Stimulated activated CD8-positive, alpha-beta memory T cell treated with anti-CD3 and anti-CD28 coated beads, Interleukin-12 subunit alpha, Interleukin-12 subunit beta, amount 100 ng/mL, for 1 hour (primary cell): ENCODE measurements around the gene SPAG5.

Experiments
- DNase-seq: peaks from one replicate; pipeline ENCODE4 v3.0.0-alpha.2; 2020; ENCODE audit warnings: low read depth

The SPAG5 gene

DNA sequence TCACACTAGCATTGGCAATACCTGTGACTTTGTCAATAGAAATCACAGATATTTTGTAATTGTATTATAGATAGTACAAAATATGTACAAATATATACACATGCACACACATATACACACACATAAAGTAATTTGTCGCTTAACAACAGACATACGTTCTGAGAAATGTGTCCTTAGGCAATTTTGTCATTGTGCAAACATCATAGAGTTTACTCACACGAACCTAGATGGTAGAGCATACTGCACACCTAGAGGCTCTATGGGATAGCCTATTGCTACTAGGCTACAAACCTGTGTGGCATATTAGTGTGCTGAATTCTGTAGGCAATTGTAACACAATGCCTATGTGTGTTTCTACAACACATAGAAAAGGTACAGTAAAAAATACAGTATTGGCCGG is 57.4 kb downstream of the SPAG5 start:
- DNase-seq: no peak

DNA sequence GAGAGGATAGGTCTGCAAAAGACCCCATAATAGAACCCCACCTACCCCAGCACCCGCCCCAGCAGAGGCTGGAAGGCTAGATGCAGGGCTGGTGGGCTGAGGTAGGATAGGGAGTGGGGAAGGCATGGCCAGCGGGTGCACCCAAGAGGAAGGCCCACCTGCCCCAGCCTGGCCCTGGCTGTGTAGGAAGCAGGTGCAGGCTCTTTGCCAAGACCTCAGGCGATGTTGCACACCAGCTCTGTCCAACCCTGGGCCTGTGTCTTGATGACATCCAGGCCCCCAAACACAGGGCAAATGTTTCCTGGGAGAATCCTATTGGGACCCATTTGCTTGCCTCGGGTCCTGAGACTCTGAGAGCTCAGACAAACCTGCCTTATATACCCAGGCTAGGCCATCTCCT is 58.6 kb downstream of the SPAG5 start:
- no peak for DNase-seq

DNA sequence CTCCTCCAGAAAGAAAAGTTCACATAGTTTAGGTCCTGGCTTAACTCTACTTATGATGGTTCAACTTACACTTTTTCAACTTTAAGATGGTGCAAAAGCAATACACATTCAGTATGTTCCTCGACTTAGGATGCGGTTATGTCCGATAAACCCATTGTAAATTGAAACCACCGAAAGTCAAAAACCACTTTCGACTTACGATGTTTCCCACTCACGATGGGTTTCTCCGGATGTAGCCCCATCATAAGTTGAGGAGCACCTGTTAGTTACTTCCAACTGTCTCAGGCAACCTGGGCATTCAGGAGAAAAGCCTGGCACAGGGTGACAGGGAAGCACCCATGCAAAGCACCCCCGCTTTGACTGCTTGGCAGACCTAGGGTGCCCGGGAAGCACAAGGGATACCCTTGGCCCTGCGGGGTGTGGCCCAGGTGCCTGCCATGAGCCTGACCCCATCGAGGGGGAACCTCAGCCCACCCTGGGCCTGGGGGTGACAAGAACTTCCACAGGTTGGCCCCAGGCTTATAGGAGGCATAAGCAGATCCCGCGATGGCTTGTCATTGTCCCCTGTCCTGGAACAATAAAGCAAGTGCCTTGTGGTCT is 60.4 kb downstream of the SPAG5 start:
- DNase-seq: no peak

DNA sequence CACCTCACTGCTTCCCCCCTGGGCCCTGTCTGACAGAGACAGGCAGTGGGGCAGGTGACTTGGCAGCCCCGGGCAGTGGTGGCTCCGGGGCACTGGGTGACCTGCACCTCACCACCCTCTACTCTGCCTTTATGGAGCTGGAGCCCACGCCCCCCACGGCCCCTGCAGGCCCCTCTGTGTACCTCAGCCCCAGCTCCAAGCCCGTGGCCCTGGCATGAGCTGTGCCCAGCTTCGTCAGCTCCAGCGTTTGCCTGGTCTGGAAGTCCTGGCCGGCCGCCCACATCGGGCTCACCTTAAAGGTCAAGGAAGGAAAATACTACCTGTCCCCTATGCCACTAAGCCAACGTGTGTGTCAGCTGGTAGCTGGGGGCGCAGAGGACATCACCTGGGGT is 61.6 kb downstream of the SPAG5 start:
- no peak for DNase-seq

DNA sequence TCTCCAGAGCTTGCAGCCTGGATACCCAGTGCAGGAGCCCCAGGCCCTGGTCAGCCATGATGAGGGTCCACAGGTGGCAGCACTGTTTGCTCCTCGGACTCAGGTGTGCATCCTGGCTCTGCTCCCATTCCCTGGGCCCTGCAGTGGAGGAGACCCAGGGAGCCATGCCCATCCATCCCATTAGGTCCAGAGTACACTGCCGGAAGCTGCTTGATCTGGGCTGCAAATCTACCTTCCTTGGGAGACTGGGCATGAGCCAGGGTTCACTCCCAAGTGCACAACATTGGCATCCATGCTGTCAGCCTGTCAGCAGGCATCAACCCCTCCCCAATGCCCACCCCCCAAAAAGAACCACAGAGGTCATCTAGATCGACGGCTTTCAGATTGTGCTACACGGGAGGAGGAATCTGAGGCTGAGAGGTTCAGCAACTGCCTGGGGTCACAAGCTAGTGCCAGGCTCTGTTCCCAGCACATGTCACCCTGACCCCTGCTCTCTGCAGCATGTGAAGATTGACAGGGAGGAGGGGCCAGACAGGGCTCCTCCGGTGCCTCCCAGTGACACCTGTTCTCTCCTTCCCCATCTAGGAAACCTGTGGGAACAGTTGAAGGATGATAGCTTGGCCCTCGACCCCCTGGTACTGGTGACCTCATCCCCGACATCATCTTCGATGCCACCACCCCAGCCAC is 62.1 kb downstream of the SPAG5 start:
- no peak for DNase-seq

DNA sequence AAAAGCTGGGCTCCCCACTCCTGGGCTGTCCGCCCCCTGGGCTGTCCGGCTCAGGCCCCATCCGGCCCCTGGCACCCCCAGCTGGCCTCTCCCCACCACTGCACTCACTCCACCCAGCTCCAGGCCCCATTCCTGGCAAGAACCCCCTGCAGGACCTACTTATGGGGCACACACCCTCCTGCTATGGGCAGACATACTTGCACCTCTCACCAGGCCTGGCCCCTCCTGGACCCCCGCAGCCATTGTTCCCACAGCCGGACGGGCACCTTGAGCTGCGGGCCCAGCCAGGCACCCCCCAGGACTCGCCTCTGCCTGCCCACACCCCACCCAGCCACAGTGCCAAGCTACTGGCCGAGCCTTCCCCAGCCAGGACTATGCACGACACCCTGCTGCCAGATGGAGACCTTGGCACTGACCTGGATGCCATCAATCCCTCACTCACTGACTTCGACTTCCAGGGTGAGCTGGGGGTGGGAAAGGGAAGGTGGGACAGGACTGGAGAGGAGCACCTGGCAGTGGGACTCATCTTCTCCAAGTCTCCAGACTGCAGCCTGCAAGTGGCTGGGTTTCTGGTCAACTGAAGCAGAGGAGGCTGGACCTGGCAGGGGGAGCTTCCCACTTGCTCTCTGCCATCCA is 64.0 kb downstream of the SPAG5 start:
- DNase-seq: no peak

DNA sequence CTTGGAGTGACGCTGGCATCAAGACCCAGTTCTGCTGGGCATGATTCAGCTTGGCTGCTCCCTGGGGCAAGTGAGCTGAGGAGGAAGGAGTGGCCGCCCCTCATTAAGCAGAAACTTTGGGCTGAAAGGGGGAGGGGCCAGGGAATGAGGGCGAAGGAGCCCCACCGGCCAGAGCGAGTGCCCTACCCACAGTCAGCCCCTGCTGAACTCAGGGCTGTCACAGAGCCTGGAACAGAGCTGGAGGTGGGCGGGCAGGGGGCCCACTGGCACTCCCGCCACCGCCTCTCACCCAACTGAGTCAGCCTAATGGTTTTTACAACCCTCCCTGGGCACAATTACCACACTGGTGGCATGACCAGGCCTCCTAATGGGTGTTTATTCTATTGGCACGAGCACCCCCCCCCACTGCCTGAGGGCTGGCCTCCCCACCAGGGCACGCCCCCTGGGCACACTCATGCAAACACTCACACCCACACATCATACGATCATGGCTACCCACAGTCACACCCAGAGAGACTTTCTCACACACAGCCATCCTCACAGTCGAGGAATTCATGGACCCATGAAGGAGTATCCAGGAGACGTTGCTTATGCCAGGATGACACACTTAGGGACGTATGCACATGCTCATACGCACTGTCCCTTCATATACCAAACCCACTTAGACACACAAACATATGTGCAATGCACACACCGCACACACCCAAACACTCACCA is 65.6 kb downstream of the SPAG5 start:
- DNase-seq: no peak

DNA sequence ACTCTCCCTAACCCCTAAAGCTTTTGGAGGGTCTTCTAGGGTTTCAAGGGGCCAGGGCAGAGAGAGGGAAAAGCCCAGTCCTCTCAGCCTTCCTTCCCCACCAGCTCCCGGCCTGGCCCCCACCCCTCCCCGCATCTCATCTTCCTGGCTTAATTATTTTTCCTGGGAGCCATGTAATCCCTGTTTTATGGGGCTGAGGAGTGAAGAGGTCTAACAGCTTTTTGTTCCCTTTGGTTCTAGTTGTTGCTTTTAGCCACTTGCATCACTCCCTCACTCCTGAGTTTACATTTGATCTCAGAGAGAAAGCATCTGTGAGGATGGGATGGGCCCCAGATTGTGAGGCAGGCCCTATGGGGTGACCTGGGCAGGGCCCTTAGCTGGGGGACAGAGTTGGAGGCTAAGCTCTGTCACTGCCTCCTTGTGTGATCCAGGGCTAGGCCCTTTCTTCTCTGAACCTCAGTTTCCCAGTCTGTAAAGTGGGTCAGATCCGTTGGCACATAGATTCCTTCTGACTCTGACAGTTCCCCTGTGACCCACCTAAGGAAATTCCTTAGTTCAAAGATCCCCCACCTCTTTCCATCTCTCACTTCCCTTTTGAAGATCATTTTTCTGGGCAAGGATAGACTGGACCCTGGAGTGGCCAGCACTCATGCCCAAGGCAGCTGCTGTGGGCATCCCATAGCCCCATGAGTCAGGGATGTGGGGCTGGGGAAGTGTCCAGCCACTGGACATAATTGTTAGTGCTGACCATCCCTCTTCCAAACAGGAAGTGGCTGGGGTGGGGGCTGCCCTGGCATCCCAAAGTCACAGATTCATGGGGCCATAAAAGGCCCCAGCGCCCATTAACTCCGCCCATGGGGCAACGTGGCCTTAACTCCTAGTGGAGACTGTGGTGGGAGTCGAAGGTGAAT is 66.5 kb downstream of the SPAG5 start:
- no peak for DNase-seq

DNA sequence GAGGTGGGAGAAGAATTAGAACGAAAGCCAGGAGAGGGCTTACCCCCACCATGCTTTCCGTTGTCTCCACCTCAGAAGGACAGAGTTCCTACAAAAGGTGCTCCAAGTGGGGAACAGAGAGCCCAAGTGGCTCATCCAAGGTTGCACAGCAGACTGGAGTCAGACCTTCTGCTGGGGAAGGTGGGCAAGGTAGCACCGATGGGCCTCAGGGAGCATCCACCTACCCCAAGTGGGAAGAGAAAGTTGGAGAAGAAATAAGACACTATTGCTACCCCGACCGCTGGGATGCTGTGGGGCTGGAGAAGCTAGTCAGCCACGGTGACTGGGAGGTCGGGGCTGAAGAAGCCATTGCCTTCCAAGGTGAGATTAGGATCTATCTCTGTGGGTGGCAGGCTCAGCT is 67.9 kb downstream of the SPAG5 start:
- no peak for DNase-seq

DNA sequence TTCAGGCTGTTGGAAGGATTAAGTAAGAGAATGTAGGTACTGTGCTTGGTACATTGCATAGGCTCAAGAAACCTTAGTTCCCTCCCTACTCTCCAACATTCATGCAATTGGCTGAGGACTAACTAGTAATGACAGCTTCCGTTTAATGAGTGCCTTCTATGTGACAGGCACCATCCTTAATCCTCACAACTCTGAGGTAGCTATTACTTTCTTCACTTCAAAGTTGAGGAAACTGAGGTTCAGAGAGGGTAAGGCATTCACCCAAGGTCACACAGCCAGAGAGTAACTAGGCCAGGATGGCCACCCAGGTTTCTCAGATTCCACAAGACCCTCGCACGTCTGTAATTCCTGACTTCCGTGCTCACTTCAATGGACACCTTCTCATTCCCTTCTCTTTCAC is 68.6 kb downstream of the SPAG5 start:
- no peak for DNase-seq

DNA sequence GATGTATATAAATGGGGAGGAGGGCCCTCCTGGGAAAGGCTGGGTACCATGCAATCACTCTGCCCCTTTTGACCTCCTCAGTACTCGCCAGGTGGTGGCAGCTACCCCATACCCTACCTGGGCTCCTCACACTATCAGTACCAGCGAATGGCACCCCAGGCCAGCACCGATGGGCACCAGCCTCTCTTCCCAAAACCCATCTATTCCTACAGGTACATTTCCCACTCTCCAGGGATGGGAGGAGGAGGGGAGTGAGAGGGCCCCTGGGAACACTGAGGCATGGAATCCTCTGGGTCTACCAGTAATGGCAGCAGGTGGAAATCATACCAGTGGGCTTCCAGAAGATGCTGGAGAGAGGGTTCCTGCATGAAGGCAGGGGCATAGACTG is 69.8 kb downstream of the SPAG5 start:
- DNase-seq: no peak

DNA sequence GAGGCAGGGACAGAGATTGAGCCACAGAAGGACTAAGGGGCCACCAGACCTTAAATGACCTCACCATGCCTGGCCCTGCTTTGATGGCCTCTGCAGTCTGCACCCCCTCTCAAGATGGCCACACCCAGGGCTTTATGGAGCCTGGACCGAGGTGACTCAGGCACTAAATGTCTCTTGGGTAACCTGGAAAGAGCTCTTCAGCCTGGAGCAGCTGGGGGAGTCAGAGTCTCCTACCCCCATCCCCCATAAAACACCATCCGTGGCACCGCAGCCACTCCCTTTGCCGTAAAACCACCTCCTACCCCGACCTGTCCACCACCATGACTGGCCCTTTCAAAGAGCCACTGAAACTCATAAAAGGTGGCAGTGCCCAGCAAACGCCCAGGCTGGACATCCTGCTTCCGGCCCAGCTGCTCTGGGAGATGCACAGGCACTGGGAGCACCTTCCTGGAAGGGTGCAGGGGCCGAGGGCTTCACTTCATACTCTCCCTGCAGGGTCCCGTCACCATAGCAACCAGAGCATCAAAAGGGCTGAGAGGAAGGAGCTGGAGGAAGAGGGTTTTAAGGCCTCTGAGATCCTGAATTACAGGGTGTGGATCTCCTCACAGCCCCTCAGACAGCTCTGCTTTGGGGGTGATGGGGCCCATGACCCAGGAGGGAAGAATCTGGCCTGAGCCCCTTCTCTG is 70.4 kb downstream of the SPAG5 start:
- DNase-seq: no peak

DNA sequence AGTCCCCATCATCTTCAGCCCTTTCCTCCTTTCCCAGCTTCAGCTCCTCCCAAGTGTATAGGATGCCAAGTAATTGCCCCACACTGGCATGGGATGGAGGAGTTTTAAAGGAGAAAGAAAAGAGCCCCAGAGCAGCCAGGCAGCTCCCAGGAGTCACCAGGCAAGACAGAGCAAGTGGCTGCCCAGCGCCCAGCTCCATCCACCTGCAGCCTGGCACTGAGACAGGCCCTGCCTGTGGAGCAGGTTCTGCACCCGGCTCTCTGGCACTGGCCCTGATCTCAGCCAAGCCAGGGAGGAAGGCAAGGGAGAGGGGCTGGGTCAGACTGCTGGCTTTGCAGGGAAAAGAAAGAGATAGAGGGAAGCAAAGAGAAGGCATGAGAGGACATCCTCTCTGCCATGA is 71.0 kb downstream of the SPAG5 start:
- no peak for DNase-seq
